Gastrocnemius medialis (tissue), 4 donors: Measurements from ENCODE around the gene MAP2K7. TPM values are rescaled to one million over a fixed set of nuclear protein-coding genes. Genes with fewer than 3 reads are reported as not detected.

ENCODE experiments used
- ATAC-seq, 2 donors: fragments of 150-250 bp; one replicate each; pipeline ENCODE4 v1.9.1; 2016
- DNase-seq, 2 donors: peaks; one replicate each; pipeline ENCODE4 v3.0.0-alpha.2; 2019
- H3K27ac ChIP-seq, 4 donors: fragments of 200-600 bp; sonication (generic); 1 replicate in 1 of 4; 2 replicates in 3 of 4; pipeline ENCODE4 v1.5.1; 2016 to 2018; ENCODE audit warnings: mild to moderate bottlenecking in 2 of 4, moderate library complexity in 1 of 4
- H3K27me3 ChIP-seq, 3 donors: fragments of 200-600 bp; sonication (generic) in 2 of 3; 1 replicate in 1 of 3; 2 replicates in 2 of 3; pipeline versions ENCODE4 v1.5.1 to v1.6.0; 2016 to 2019; ENCODE audit warnings: mild to moderate bottlenecking in 1 of 3, moderate library complexity in 1 of 3
- H3K36me3 ChIP-seq, 2 donors: fragments of 200-600 bp; sonication (generic) in 1 of 2; one replicate each; pipeline ENCODE4 v1.5.1; 2017 to 2018
- H3K4me1 ChIP-seq, 2 donors: fragments of 200-600 bp; sonication (generic) in 1 of 2; one replicate each; pipeline ENCODE4 v1.5.1; 2016 to 2017; ENCODE audit warnings: mild to moderate bottlenecking in 2 of 2
- H3K4me3 ChIP-seq, 4 donors: fragments of 200-600 bp; sonication (generic) in 3 of 4; 1 replicate in 1 of 4; 2 replicates in 3 of 4; pipeline ENCODE4 v1.5.1; 2016 to 2019; ENCODE audit warnings: mild to moderate bottlenecking in 2 of 4
- H3K9me3 ChIP-seq, 3 donors: fragments of 200-600 bp; sonication (generic) in 2 of 3; 1 replicate in 1 of 3; 2 replicates in 2 of 3; pipeline ENCODE4 v1.5.1; 2016 to 2019
- CTCF ChIP-seq, 5 experiments: fragments of 450-650 bp in 3 of 5; fragments of 200-600 bp in 2 of 5; sonication (generic) in 2 of 5; IDR thresholded peaks in 4 of 5; conservative IDR thresholded peaks in 1 of 5; 1 replicate in 4 of 5; 2 replicates in 1 of 5; pipeline ENCODE4 v1.5.1; 2016 to 2019; ENCODE audit warnings: antibody characterized with exemption in 5 of 5, mild to moderate bottlenecking in 3 of 5, moderate library complexity in 3 of 5
- POLR2A ChIP-seq, 2 donors: fragments of 450-650 bp; IDR thresholded peaks; one replicate each; pipeline ENCODE4 v1.6.1; 2017; ENCODE audit warnings: antibody characterized with exemption in 2 of 2, mild to moderate bottlenecking in 2 of 2, moderate library complexity in 2 of 2
- in situ Hi-C, 4 donors: fragments of 200-750 bp; cut with MboI; loops; one replicate each; pipeline versions ENCODE4 v1.15.0 to v1.8.0; 2017; ENCODE audit warnings: low sequenced_read_pairs in 4 of 4
- intact Hi-C: fragments of 100-400 bp; cut with DNase I; formaldehyde crosslinking; loops from one replicate; pipeline ENCODE4 v1.15.1; 2023; ENCODE audit warnings: low total_unique reads
- total RNA-seq, 4 donors: library from RNA; depleted of rRNA; stranded (reverse); fragments of >200 nt; gene quantifications; one replicate each; pipeline versions ENCODE4 v1.1.0 to v1.2.3, GENCODE V29; 2016

MAP2K7 gene
- total RNA-seq, 4 donors from 2014 or later = 17.7 to 41.7 (median 32.9) TPM

- no peak for DNase-seq
- peak overlapping the region; percentile 67 to 97 (median 82) for H3K4me3 ChIP-seq
- TF ChIP-seq POLR2A (IDR thresholded peaks at IDR 0.05) = no peak
- no peak for TF ChIP-seq CTCF (IDR thresholded peaks at IDR 0.05 in 4 of 5, conservative IDR thresholded peaks at IDR 0.05 in 1 of 5)
- peaks cover 0 to 30% of the 10 kb centered on the region in 2 donors for H3K36me3 ChIP-seq
- intact Hi-C loops (loop anchor here (1.0 to 10.0 kb wide), 3 partner anchors 23 to 892 kb away; partner anchors contain the start of genes MAP2K7, MBD3L1, SNAPC2 and ZNF558), in situ Hi-C loops (loop anchor here (5.0 to 10.0 kb wide), 2 partner anchors 59 to 312 kb away; no protein-coding TSS in a partner anchor)
- ATAC-seq = no peak
- no peaks in the 10 kb centered on the region for H3K9me3 ChIP-seq
- no peaks in the 10 kb centered on the region for H3K27me3 ChIP-seq
- H3K27ac ChIP-seq = peak overlapping the region; percentile 94 to 100 (median 98)
- H3K4me1 ChIP-seq = peaks cover 10 to 19% of the 10 kb centered on the region in 2 donors
Measured at GRCh38 chr19:7942981-7943443, 39.3 kb downstream of the MAP2K7 start.

GRCh38 chr19:7943444-7944176, 39.9 kb downstream of the MAP2K7 start, which contains the start of gene TIMM44:
TSS of gene TIMM44 (minus strand) at chr19:7943666. CDS start at chr19:7943651, 15 bp downstream.
- intact Hi-C loops = loop anchor here (1.0 to 10.0 kb wide), 5 partner anchors 23 to 891 kb away; partner anchors contain the start of genes MAP2K7, MBD3L1, SNAPC2 and ZNF558
- in situ Hi-C loops = loop anchor here (5.0 to 10.0 kb wide), 2 partner anchors 59 to 311 kb away; no protein-coding TSS in a partner anchor
- TF ChIP-seq POLR2A (IDR thresholded peaks at IDR 0.05) (peak; percentile 92 to 97), CTCF (IDR thresholded peaks at IDR 0.05 in 4 of 5, conservative IDR thresholded peaks at IDR 0.05 in 1 of 5) (no peak)
- H3K27me3 ChIP-seq = no peaks in the 10 kb centered on the region
- peak within 1 kb of the TSS; percentile 67 to 97 (median 82) for H3K4me3 ChIP-seq
- H3K9me3 ChIP-seq = no peaks in the 10 kb centered on the region
- H3K36me3 ChIP-seq = peaks cover 0 to 24% of the 10 kb centered on the region in 2 donors
- DNase-seq = peak; percentile 100
- H3K27ac ChIP-seq = peak within 1 kb of the TSS; percentile 94 to 100 (median 98)
- H3K4me1 ChIP-seq = peaks cover 10 to 19% of the 10 kb centered on the region in 2 donors
- peak; percentile 97 to 98 for ATAC-seq

GRCh38 chr19:7944177-7944761, 40.6 kb downstream of the MAP2K7 start:
- intact Hi-C loops = loop anchor here (1.0 to 10.0 kb wide), 3 partner anchors 58 to 891 kb away; partner anchors contain the start of genes MBD3L1 and ZNF558
- H3K9me3 ChIP-seq = no peaks in the 10 kb centered on the region
- peak overlapping the region; percentile 94 to 100 (median 98) for H3K27ac ChIP-seq
- ATAC-seq = peak; percentile 69 to 78
- DNase-seq = peak; percentile 65 to 84
- no peaks in the 10 kb centered on the region for H3K27me3 ChIP-seq
- peak overlapping the region; percentile 67 to 97 (median 82) for H3K4me3 ChIP-seq
- in situ Hi-C loops = loop anchor here (5.0 to 10.0 kb wide), 2 partner anchors 58 to 311 kb away; no protein-coding TSS in a partner anchor
- peaks cover 0 to 17% of the 10 kb centered on the region in 2 donors for H3K36me3 ChIP-seq
- TF ChIP-seq CTCF (IDR thresholded peaks at IDR 0.05 in 4 of 5, conservative IDR thresholded peaks at IDR 0.05 in 1 of 5) (peak; percentile 88 to 96 (median 88)), POLR2A (IDR thresholded peaks at IDR 0.05) (no peak)
- H3K4me1 ChIP-seq = peaks cover 10 to 19% of the 10 kb centered on the region in 2 donors

- no peak overlapping the region for H3K4me3 ChIP-seq
- H3K27ac ChIP-seq = no peak overlapping the region
- H3K27me3 ChIP-seq = no peaks in the 10 kb centered on the region
- TF ChIP-seq POLR2A (IDR thresholded peaks at IDR 0.05) = no peak
- TF ChIP-seq CTCF (IDR thresholded peaks at IDR 0.05 in 4 of 5, conservative IDR thresholded peaks at IDR 0.05 in 1 of 5) = no peak
- peaks cover 14 to 17% of the 10 kb centered on the region in 2 donors for H3K4me1 ChIP-seq
- H3K36me3 ChIP-seq = no peaks in the 10 kb centered on the region
- in situ Hi-C loops = loop anchor here (5.0 to 10.0 kb wide), 3 partner anchors 54 to 307 kb away; no protein-coding TSS in a partner anchor
- intact Hi-C loops = loop anchor here (10.0 kb wide), 1 partner anchor 887 kb away; the partner anchor contains the start of genes MBD3L1 and ZNF558
- DNase-seq = no peak
- ATAC-seq = no peak
- no peaks in the 10 kb centered on the region for H3K9me3 ChIP-seq
Measured at GRCh38 chr19:7947939-7948338, 44.3 kb downstream of the MAP2K7 start.
